Right lung (tissue), 5 donors: ENCODE measurements around the gene PLCXD3. TPM values are rescaled to one million over a fixed set of nuclear protein-coding genes. Genes with fewer than 3 reads are reported as not detected.
"Not testable (repeated sequence)": the region's sequence is repeated elsewhere in the genome, so short reads cannot be mapped to it uniquely, and the experiment has no call there.

Experiments
- DNase-seq, 2 donors: peaks; one replicate each; pipeline ENCODE4 v3.0.0-alpha.2; 2013
- polyA plus RNA-seq, 5 donors: library from polyadenylated mRNA; unstranded; fragments of 120-200 nt; gene quantifications; one replicate each; pipeline versions ENCODE4 v1.2.1 to v1.2.3, GENCODE V29; 2013; ENCODE audit warnings: inconsistent platforms in 1 of 5, low replicate concordance in 1 of 5; ENCODE audit not compliant: insufficient read length in 5 of 5, insufficient read depth in 1 of 5

PLCXD3 gene
- polyA plus RNA-seq, 5 donors, result 0.06 to 0.25 (median 0.12) TPM

DNA sequence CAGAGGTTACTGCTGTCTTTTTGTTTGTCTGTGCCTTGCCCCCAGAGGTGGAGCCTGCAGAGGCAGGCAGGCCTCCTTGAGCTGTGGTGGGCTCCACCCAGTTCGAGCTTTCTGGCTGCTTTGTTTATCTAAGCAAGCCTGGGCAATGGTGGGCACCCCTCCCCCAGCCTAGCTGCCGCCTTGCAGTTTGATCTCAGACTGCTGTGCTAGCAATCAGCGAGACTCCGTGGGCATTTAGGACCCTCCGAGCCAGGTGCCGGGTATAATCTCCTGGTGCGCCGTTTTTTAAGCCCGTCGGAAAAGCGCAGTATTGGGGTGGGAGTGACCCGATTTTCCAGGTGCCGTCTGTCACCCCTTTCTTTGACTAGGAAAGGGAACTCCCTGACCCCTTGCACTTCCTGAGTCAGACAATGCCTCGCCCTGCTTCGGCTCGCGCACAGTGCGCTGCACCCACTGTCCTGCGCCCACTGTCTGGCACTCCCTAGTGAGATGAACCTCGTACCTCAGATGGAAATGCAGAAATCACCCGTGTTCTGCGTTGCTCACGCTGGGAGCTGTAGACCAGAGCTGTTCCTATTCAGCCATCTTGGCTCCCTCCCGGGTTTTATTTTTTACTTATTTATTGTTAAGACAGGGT is 16.8 kb downstream of the PLCXD3 start:
- DNase-seq, result not testable (repeated sequence)

DNA sequence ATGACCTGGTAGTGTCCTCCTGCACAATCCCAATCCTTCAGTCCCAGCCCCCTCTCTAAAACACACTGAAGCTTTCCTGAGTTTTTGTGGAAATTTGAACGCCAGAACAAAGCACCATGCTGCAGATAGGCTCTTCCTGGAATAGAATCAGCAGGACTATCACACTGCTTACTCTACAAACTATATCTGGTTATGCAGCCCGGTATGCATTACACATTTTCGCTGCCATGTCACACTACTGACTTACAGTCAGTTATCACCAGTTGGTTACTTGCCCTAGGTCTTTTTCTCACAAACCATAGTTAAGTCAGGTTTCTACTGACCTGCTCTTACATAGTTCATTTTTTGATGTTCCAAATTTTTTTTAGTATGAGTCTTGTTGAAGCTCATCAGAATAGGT is 24.9 kb downstream of the PLCXD3 start:
- no peak for DNase-seq

DNA sequence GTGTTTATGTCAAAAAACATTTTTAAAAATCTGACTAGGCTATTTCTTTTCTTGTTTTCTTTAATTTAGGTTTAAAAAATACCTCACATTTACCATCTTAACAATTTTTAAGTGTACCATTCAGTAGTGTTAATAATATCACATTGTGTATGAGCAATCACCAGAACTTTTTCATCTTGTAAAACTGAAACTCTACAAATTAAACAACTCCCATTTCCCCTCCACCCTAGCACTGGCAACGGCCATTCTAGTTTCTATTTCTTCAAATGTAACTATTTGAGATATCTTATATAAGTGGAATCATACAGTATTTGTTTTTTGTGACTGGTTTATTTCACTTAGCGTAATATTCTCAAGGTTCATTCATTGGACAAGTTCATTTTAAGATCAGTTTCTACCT is 27.7 kb downstream of the PLCXD3 start:
- no peak for DNase-seq

DNA sequence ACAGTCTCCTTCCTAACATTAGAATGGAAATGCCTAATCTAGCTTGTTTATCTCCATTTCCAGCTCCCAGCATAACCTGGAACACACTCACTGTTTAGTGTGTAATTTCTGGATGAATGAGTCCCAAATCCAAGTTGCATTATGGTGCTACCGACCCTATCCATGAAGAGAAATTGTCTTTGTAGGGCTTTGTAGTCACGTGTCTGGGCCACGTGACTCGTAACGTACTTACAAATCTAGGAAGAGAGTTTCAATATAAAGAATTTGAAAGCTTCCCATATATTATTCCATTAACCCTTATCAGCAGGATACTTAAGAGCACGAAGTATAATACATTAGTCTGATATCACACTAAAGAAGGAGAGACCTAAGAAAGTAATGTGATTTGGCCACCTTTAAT is 28.2 kb downstream of the PLCXD3 start:
- DNase-seq, result no peak

DNA sequence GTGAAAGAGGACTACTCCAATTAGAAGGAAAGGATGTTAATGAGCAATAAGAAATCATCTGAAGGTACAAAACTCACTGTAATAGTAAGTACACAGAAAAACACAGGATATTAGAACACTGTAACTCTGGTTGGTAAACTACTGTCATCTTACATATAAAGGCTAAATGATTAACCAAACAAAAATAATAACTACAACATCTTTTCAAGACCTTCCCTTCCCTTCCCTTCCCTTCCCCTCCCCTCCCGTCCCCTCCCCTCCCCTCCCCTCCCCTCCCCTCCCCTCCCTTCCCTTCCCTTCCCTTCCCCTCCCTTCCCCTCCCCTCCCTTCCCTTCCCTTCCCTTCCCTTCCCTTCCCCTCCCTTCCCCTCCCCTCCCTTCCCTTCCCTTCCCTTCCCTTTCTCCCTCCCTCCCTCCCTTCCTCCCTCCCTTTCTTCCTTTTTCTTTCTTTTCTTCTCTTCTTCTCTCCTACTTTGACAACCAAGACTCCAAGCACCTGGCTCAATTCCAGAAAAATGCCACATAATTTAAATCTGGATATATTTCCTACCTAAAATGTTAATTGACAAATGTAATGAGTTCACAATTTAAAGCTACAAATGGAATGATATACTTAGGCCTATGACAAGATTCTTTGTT is 38.7 kb downstream of the PLCXD3 start:
- not testable (repeated sequence) for DNase-seq

DNA sequence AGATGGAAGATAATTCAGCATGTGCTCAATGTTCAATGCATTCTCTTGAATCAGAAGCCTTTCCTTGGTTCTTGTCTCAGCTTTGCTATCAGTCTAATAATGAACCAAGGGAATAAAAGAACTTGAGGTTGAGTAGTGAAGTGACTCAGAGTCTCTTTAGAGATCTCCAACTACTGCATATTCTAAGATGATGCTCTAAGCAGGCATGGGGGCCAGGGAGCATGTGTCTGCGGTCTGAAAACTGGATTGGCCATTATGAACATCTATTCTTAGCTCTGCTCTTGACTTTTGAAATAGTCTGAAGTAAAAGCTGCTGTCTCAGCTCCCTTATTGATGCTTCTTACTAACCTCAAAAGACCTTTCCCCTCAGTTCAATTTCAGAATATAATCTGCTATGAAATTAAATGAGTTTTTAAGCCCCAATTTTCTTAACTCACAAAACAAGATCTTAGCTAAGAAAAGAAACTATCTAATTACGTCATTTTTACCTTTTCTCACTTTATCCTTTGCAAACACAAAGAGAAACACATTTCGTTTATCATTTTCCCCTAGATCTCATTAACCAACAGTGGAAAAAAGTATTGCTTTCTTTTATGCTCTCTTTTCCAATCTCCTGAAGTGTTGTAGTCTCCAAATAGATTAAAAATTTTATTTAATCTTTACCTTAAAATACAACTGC is 44.8 kb downstream of the PLCXD3 start:
- DNase-seq, result no peak

DNA sequence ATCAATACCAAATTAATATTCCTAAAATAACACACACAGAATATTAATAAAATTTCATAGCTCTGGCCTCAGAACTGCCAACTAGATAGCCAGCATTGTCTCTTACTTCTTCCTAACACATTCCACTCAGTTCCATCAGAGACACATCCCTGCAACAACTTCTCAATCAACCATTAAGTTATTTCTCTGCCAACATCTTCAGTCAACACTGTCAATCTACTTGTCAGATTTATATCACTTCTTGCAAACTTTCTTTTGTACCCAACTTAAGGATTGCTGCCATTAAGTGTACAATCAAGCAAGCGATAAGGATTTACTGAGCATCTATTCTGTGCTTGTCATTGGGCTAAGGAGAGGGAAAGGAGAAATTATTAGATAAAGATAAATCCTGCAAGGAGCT is 50.8 kb downstream of the PLCXD3 start:
- DNase-seq, result no peak

DNA sequence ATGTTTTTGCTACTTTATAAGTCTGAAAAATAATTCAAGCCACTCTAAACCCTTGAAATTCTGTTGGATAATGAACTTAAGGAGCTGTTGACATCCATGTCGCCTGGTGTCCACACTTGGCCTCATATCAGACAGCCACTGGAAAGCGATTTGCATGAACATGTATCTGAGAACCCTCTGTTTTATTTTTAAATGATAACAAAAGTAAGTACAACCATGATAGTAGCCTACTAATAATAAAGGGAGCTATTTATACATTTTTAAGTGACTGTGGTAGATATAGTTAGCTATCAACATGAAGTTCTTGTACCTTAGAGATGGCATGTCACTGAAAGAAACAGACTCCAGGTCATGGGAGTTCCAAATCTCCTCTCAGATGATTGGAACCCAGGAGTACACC is 53.3 kb downstream of the PLCXD3 start:
- DNase-seq, result no peak

DNA sequence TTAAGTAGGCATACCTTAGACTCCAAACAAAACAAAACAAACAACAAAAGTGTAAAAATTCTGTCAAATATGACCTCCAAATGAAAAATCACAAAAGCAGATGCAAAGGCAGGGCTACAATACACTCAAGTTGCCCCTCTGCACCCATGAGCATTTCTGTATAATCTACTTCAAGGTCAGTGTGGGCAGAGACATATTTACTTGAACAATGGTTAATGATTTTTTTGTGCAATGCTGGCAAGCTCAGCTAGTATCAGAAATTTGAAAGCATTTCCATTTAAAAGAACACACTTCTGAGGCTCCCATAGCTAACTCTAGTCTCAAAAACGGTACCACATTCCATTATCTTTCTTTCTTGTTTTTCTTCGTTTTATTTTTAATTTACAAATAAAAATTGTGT is 57.9 kb downstream of the PLCXD3 start:
- no peak for DNase-seq

DNA sequence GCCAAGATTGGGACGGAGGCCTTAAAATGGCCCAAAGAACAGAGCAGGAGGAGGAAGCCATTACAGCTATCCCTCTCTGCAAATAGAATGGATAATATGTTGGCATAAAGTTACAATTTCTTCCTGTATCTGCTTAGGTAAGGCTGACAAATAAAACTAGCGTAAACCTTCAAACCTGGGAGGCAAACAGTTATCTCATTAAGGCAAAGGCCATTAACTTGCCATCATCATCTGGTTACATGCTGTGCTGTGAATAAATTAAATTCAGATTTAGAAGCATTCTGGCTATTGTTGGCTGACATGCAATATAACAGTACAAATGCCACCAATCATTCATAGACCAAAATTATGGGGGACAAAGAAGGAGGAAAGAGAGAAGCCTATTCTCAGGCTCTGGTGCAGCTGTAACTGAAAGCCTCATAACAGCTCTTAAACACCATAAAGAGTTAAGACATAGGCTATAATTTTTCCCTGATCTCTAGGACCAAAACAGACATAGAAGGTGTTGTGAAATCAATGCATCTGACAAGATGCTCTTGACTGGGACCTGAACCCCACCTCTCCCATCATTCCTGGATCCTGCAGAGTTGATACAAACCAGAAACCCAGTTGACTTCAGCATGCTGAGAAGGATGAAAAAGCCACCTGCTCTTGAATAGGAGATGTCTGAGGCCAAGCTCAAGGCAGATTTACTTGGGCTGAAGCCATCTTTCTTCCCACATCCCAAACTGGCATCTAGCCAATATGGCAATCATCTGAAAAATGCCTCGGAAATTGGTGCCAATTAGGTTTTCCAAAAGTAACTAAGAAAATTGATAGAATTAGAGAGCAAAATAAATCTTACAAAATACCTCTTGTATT is 62.5 kb downstream of the PLCXD3 start:
- DNase-seq, result no peak

DNA sequence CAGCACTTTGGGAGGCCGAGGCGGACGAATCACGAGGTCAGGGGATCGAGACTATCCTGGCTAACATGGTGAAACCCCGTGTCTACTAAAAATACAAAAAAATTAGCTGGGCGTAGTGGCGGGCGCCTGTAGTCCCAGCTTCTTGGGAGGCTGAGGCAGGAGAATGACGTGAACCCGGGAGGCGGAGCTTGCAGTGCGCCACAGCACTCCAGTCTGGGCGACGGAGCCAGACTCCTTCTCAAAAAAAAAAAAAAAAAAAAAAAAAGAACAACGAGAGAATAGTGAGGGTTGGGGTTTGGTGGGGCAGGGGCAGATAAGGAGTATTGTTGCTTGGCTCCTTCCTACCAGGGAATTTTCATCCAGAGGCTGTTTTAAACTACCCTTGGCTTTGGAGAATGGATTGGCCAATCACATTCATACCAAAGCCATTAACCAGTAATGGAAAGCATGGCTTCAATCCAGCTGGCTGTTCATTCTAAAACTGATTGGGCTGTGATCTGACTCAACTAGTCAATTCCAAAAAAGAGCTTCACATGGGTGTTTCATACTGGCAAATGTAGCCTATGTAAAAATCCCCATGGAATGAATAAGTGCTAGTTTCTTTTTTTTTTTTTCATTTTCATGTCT is 64.4 kb downstream of the PLCXD3 start:
- DNase-seq, result no peak

DNA sequence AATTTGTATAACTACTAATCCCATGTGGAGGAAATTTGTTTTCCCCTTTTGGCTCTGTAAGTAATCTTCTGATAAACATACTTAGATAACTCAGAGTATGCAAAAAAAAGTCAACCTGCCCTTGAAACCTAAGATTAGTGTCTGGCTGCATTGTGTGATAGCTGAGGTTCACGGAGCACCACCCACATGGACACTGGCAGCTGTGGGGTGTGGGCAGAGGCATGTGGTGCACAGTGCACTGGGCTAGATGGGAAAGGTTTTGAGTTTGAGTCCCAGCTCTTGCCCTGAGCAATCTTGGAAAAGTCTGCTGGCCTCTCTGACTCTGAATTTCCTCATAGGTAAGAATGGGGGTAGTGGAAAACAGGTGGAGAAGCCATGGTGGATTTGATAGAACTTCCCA is 75.1 kb downstream of the PLCXD3 start:
- DNase-seq, result no peak

DNA sequence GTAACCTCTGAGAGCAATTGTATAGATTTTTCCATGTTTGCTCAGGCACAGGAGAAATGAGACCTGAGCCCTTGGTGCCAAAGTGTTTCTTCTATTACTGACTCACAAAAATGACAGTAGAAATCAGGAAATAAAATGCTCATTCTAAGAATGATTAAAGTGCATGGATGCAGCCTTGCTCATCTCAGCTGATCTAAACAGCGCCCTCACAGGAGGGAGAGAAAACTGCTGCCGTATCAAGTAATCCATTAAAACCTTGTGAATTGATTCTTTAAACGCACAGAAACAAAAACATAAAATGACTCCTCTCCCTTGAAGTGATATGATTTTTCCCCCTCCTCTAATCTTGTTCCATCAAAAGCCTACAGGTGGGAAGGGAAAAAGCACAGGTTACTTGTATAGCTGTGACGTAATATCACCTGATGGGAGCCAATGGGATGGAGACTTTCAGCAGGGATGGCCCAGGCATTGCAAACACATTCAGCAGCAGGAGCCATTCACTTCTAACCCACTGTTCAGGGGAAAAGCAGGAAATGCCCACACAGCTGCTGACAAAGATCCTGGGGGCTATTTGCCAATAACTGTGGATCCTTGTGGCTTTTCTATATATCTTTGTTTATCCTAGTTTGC is 76.7 kb downstream of the PLCXD3 start:
- no peak for DNase-seq

DNA sequence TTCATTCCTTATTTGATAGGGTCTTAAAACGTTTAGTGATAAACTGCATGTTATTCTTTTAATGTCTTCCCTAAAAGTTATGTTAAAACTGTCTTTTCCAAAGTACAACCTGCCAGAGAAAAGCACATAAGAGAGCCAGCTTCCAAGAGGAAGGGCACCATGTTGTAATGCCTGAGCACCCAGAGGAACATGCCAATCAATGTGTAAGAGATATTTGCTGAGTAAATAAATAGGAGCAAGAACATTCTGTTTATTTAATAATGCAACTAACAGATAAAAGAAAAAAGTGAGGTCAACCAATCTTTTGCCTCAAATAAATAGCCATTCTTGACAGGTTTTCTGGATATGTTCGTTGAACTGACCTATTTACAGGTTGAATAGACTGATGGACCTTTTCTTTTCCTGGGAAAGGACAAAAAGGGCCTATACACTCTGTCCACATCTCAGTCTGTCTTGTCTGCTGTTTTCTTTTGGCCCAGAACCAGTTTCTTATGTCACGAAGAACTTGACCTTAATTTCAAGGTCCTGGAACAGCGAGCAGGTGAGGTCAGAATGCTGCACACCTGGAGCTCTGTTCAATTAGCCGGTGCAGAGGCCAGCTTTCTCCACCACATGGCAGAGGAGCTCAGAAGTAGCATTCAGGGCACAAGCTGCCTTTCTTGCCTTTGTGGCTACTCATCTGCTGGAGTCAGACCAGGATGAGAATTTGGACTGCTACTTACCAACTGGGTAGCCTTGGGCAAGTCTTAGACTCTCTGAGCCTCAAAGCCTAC is 77.7 kb downstream of the PLCXD3 start:
- no peak for DNase-seq

DNA sequence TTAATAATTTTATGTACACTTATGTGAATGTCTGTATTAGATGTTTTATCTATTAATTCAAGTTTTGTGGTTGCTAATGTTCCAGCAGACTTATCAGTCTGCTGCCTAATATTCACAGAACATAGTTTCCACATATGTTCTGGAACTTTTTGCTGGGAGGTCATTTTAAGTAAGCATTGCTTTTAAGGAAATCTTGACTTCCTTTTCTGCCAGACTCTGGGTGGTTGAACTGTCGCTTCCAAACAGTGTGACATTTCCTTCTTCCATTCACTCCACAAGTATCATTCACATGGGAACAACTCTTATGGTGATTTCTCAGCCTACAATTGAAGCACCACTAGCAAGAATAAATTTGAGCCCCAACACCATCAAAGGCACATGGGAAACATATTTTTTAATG is 82.9 kb downstream of the PLCXD3 start:
- DNase-seq, result no peak

DNA sequence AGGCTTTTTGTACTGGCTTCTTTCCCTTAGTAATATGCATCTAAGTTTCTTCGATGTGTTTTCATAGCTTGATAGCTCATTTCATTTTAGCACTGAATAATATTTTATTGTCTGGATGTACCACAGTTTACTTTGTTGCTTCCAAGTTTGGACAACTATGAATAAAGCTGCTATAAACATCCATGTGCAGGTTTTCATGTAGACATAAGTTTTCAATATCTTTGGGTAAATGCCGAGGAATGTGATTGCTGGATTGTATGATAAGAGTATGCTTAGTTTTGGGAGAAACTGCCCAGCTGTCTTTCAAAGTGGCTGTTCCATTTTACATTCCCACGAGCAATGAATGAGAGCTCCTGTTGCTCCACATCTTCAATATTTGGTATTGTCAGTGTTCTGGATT is 84.7 kb downstream of the PLCXD3 start:
- no peak for DNase-seq

DNA sequence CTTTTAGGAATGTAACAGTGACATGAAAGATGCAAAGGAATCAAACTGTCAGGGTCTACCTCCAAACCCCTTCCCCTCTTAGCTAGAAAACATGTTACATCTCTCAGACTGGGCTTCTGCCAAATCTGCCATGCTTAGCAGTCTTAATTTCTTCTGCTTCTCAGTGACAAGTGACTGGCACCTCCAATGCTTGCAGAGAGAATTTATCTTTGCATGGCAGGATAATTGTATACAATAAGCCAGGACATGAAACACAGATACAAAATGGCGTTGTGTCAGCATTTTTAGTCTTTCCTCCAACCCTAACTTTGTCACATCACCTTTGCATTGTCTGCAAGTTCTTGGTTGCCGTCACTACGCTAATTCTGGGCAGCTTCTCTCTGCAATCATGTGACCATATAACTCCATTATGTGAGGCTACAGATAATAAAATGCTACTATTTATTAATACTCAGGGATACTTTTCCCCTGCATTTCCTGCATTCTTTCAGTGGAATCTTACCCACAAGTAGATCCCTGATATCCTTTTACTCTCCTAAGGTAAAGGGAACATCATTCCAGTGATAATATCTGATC is 89.8 kb downstream of the PLCXD3 start:
- no peak for DNase-seq

DNA sequence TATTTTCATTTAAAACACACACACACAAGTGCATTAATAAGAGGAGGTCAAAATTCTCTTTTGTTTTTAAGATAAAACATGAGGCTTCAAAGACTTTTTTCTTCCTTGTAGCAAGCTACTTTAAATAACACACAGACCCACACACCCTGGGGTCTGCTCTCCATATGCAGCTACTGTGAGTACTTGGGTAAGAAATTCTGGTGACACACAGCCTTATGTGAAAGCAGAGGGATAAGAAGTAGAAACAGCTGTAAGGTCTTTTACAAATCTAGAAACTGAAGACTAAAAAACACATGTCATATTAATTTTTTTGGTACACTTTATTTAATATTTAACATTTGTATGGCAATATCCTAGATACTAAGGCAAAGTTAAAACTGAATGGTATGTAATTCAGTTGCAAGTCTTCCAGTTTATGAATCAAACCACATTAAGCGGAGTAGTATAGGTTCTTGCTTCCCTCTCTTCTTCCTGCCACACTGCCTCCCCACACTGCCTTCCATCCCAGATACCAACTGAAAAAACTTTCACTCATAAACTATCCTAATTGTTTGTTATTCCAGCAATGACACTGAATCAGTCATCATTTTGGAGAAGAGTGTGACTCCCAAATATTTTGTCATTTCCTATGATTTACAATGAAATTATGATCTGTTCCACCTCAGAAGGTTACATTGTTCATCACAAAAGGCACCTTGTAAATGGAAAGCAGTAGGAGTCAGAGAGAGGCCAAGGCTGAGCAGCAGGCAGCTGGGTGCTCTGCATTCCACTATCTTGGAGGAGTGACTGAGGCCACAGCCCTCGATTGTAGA is 92.0 kb downstream of the PLCXD3 start:
- no peak for DNase-seq

DNA sequence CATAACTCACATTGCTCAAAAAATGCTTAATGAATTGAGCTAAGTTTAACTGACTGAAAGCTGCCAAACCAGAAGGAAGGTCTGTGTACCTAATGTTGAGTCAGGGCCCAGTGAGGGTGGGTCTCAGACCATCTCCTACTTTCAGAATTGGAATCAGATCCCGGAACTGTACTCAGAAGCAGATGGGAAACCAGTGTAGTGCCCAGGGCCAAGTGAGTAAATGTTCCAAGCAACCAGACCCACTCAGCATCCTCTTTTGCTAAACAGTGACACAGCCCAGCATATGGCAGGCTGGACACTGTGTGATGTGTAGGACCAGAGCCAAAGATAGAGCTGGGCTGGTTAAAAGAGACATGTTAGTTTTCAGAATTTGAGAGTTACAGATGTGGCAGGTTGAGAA is 94.1 kb downstream of the PLCXD3 start:
- no peak for DNase-seq
